GM19468 (cell line): ENCODE measurements around the gene SP140.

ENCODE experiments used
- ATAC-seq: cut with Tn5 transposase; IDR thresholded peaks from one replicate; pipeline ENCODE4 v1.9.1; 2021; ENCODE audit warnings: mild to moderate bottlenecking, moderate library complexity, moderate number of reproducible peaks; ENCODE audit not compliant: unreplicated experiment; ENCODE audit errors: extremely low read depth

SP140 gene

DNA sequence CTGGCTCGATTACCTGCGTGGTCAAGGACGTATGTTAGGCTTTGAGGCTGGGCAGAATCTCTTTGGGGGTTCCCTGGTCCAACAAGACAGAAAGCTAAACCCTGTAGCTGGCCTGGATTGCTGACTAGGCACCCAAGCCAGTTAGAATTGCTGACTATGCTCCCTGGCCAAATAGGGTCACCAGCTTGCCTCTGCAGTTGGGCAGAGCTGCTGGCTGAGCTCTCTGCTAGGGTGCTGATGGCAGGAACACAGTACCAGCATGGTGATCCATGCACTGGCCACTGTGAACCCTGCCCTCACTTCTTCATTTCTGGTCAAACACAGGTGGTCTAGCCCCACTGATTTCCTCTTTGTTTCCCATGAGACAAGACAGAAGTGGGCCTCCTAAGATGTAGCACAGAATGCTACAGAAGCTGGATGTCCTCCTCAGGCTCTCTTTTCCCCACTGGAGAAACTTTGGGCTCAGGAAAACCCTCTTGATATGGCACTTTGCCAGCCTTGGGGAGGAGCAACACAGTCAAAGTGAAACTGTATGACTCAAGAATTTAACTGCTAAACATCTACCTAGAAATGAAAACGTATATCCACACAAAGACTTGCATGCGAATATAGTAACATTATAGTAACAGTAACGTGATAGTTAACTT lies 122.2 kb downstream of the SP140 start:
- ATAC-seq = no peak

DNA sequence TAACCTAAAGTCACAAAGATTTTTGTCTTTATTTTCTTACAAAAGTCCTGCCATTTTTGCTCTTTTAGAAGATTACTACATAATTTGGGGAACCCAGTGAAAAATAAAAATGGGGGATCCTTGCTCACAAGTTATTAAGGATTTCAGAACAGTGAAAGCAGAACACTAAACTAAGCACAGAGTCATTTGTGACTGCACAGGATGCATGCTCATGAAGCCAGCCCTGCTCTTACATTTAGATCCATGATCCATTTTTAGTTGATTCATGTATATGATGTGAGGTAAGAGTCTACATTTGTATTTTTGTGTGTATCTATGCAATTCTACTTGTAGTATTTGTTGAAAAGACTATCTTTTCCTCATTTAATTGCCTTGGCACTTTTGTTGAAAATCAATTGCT lies 123.3 kb downstream of the SP140 start:
- no peak for ATAC-seq

DNA sequence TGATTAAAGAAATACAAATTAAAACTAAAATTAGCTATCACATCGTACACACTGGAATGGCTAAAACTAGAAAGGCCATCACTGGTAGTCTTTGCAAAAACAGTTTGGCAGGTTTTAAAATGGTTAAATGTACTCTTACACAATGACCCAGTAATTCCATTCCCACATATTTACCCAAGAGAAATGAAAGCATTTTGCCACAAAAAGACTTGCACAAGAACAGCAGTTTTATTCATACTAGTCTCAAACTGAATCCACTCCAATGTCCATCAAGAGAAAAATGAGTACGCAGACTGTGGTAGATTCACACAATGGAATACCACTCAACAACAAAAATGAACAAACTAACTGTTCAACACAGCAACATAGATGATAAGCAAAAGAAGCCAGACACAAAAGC lies 130.5 kb downstream of the SP140 start:
- ATAC-seq = no peak

DNA sequence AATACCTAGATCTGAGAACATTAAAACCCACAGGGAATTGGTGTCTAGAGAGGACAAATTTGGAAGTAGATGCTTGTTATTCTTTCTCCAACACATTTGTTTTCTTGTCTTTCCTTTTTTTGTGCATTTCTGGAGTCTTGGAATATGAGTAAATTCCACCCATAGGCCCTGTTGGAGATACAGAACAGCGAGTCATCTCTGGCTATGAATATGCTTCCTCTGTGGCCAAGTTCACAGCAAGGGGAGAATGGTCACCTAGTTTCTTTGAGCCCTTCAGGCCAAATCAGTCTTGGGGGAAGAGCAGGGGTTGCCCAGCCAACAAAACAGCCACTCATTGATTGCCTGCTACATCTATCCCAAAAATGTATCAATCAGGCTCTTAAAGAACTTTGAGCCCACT lies 132.8 kb downstream of the SP140 start:
- ATAC-seq = no peak

DNA sequence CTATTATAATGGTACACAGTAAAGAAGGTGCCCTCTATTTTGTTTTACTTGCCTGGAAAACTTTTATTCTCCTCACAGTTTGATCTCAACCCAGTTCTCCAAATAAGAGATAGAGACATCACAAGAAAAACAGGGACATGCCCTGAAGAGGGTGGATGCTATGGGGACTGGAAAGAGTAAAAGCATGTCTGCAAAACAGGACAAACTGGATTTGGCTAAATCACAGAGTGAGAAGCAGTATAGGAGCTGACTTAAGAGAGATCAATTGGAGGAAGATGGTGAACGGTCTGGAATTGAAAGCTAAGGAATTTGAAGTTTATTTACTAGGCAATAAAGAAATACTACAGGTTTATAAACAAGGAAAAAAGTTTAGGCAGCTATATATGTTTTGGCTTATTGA lies 134.5 kb downstream of the SP140 start:
- no peak for ATAC-seq

DNA sequence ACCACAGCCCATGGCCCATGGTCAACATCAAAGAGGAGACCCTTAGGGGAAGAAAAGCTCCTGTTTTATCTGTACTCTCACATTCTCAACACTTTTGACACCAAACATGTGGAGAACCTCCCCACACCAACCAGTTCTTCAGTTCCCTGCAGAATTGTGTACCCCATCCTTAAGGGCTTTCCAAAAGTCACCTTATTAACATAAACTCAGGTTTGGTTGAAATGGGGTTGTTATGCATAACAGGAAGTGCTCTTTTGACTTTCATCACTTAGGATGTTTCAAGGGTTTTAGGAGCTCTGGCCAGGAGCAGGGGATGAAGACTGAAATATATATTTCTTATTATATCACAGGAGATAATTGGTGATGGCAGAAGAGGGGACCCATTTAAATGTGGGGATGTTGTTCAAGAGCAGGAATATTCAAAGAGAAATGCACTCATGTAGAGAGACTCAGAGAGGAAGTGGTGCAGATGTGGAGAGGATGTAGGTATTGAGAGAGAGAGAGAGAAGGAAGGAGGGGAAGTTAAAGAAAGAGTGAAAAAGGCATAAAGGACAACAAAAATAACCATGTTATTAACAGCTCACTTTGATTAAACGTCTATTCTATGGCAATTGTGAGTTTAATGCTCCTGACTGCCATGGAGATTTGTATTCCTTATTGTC lies 136.6 kb downstream of the SP140 start:
- ATAC-seq = no peak
